Inferior parietal cortex (tissue), 1 donor: ENCODE results near the gene ENDOU.

ENCODE experiments used
- DNase-seq: peaks from one replicate; pipeline ENCODE4 v3.0.0-alpha.2; 2016; ENCODE audit errors: extremely low spot score

ENDOU gene

GRCh38 chr12:47725091-47725772 lies at the start of gene ENDOU:
TSS of gene ENDOU (minus strand) at chr12:47725490. CDS start at chr12:47725413, 77 bp downstream.
- DNase-seq, result no peak

GRCh38 chr12:47774663-47775062 lies 49.4 kb upstream of the ENDOU start:
- no peak for DNase-seq

- no peak for DNase-seq
These were observed 48.7 kb upstream of the ENDOU start for GRCh38 chr12:47773858-47774580.

GRCh38 chr12:47773062-47773857 lies 48.0 kb upstream of the ENDOU start, which contains the start of gene SLC48A1:
TSS of gene SLC48A1 (plus strand) at chr12:47773238. CDS start at chr12:47773305, 67 bp downstream.
- no peak for DNase-seq

- DNase-seq, result no peak
These were observed 47.4 kb upstream of the ENDOU start for GRCh38 chr12:47772738-47773061.

- DNase-seq, result no peak
These were observed 46.9 kb upstream of the ENDOU start for GRCh38 chr12:47772094-47772660.

- no peak for DNase-seq
These were observed 46.0 kb upstream of the ENDOU start for GRCh38 chr12:47771304-47771703.

GRCh38 chr12:47770086-47770726 lies 44.9 kb upstream of the ENDOU start:
- DNase-seq, result no peak

- DNase-seq, result no peak
These were observed 44.2 kb upstream of the ENDOU start for GRCh38 chr12:47769234-47770085.

GRCh38 chr12:47768323-47768811 lies 43.1 kb upstream of the ENDOU start:
- DNase-seq, result no peak

- no peak for DNase-seq
These were observed 42.0 kb upstream of the ENDOU start for GRCh38 chr12:47767216-47767724.

- no peak for DNase-seq
These were observed 41.4 kb upstream of the ENDOU start for GRCh38 chr12:47766502-47767215.

- DNase-seq, result no peak
These were observed 38.4 kb upstream of the ENDOU start for GRCh38 chr12:47763481-47764346.

GRCh38 chr12:47762850-47763465 lies 37.7 kb upstream of the ENDOU start:
- no peak for DNase-seq

- peak; percentile 79 for DNase-seq
These were observed 33.8 kb upstream of the ENDOU start, which contains the start of gene RAPGEF3 for GRCh38 chr12:47758834-47759690. TSS of gene RAPGEF3 (minus strand) at chr12:47758880. CDS start at chr12:47758556, 324 bp downstream.

- no peak for DNase-seq
These were observed 33.2 kb upstream of the ENDOU start for GRCh38 chr12:47758584-47758833.

GRCh38 chr12:47757840-47758583 lies 32.7 kb upstream of the ENDOU start:
- no peak for DNase-seq
